Liver (tissue), 3 donors: Measurements from ENCODE around the gene MSRB2.

Experiments
- JUND ChIP-seq, 2 donors: IDR thresholded peaks; 2 replicates each; pipeline ENCODE4 v1.6.1; 2016; ENCODE audit warnings: antibody characterized with exemption in 2 of 2
- TF ChIP-seq, protein P1 (sequence below): fragments of 150-350 bp; IDR thresholded peaks from 2 replicates; pipeline ENCODE4 v1.5.1; 2017; ENCODE audit warnings: improper control_type of control experiment, low read depth, low read length; ENCODE audit not compliant: missing input control
- TF ChIP-seq, protein P2 (sequence below): IDR thresholded peaks from 2 replicates; pipeline ENCODE4 v1.6.1; 2016; ENCODE audit warnings: antibody characterized with exemption
- TF ChIP-seq, protein P3 (sequence below): IDR thresholded peaks from 2 replicates; pipeline ENCODE4 v1.6.1; 2016; ENCODE audit warnings: antibody characterized with exemption, mild to moderate bottlenecking
- donor health status: healthy.
- donor health status: healthy.

- TF ChIP-seq, protein P1, sequence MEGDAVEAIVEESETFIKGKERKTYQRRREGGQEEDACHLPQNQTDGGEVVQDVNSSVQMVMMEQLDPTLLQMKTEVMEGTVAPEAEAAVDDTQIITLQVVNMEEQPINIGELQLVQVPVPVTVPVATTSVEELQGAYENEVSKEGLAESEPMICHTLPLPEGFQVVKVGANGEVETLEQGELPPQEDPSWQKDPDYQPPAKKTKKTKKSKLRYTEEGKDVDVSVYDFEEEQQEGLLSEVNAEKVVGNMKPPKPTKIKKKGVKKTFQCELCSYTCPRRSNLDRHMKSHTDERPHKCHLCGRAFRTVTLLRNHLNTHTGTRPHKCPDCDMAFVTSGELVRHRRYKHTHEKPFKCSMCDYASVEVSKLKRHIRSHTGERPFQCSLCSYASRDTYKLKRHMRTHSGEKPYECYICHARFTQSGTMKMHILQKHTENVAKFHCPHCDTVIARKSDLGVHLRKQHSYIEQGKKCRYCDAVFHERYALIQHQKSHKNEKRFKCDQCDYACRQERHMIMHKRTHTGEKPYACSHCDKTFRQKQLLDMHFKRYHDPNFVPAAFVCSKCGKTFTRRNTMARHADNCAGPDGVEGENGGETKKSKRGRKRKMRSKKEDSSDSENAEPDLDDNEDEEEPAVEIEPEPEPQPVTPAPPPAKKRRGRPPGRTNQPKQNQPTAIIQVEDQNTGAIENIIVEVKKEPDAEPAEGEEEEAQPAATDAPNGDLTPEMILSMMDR, result no peak
- no peak for TF ChIP-seq JUND (IDR thresholded peaks at IDR 0.05)
- TF ChIP-seq, protein P2, sequence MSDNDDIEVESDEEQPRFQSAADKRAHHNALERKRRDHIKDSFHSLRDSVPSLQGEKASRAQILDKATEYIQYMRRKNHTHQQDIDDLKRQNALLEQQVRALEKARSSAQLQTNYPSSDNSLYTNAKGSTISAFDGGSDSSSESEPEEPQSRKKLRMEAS, result no peak
- TF ChIP-seq, protein P3, sequence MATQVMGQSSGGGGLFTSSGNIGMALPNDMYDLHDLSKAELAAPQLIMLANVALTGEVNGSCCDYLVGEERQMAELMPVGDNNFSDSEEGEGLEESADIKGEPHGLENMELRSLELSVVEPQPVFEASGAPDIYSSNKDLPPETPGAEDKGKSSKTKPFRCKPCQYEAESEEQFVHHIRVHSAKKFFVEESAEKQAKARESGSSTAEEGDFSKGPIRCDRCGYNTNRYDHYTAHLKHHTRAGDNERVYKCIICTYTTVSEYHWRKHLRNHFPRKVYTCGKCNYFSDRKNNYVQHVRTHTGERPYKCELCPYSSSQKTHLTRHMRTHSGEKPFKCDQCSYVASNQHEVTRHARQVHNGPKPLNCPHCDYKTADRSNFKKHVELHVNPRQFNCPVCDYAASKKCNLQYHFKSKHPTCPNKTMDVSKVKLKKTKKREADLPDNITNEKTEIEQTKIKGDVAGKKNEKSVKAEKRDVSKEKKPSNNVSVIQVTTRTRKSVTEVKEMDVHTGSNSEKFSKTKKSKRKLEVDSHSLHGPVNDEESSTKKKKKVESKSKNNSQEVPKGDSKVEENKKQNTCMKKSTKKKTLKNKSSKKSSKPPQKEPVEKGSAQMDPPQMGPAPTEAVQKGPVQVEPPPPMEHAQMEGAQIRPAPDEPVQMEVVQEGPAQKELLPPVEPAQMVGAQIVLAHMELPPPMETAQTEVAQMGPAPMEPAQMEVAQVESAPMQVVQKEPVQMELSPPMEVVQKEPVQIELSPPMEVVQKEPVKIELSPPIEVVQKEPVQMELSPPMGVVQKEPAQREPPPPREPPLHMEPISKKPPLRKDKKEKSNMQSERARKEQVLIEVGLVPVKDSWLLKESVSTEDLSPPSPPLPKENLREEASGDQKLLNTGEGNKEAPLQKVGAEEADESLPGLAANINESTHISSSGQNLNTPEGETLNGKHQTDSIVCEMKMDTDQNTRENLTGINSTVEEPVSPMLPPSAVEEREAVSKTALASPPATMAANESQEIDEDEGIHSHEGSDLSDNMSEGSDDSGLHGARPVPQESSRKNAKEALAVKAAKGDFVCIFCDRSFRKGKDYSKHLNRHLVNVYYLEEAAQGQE, result no peak
These were observed 47.2 kb upstream of the MSRB2 start for GRCh38 chr10:23048191-23048590.
